Measurements from ENCODE around the gene SLC25A24.
A peak's percentile ranks its signal among the peaks of the same experiment; 100 is the strongest.
"Not testable (repeated sequence)": the region's sequence is repeated elsewhere in the genome, so short reads cannot be mapped to it uniquely, and the experiment has no call there.

Gene SLC25A24

GRCh38 chr1:108199781-108200686 lies at the start of gene SLC25A24:
Gene SLC25A24, minus strand, starts transcription at chr1:108200343. Its CDS starts 205 bp downstream, at chr1:108200138.
- peak; percentile 82 for DNase-seq

- DNase-seq = not testable (repeated sequence)
Observed at GRCh38 chr1:108243976-108244375, 43.8 kb upstream of the SLC25A24 start, which contains the start of gene NBPF4. Gene NBPF4, minus strand, starts transcription at chr1:108244076. Its CDS starts 315 bp downstream, at chr1:108243761.

GRCh38 chr1:108239426-108239825 lies 39.3 kb upstream of the SLC25A24 start:
- DNase-seq = not testable (repeated sequence)

GRCh38 chr1:108235308-108235707 lies 35.2 kb upstream of the SLC25A24 start:
- peak; percentile 11 for DNase-seq

GRCh38 chr1:108232183-108232582 lies 32.0 kb upstream of the SLC25A24 start:
- DNase-seq = not testable (repeated sequence)

- not testable (repeated sequence) for DNase-seq
Observed at GRCh38 chr1:108229976-108230375, 29.8 kb upstream of the SLC25A24 start.

GRCh38 chr1:108227772-108228171 lies 27.6 kb upstream of the SLC25A24 start:
- DNase-seq = not testable (repeated sequence)

- not testable (repeated sequence) for DNase-seq
Observed at GRCh38 chr1:108226855-108227254, 26.7 kb upstream of the SLC25A24 start.

- DNase-seq = not testable (repeated sequence)
Observed at GRCh38 chr1:108223226-108223625, 23.1 kb upstream of the SLC25A24 start.

- DNase-seq = not testable (repeated sequence)
Observed at GRCh38 chr1:108217515-108218174, 17.5 kb upstream of the SLC25A24 start.

- DNase-seq = not testable (repeated sequence)
Observed at GRCh38 chr1:108217007-108217406, 16.9 kb upstream of the SLC25A24 start.

- not testable (repeated sequence) for DNase-seq
Observed at GRCh38 chr1:108216028-108216890, 16.1 kb upstream of the SLC25A24 start.

- DNase-seq = peak; percentile 34
Observed at GRCh38 chr1:108214641-108215465, 14.7 kb upstream of the SLC25A24 start.

GRCh38 chr1:108211014-108211413 lies 10.9 kb upstream of the SLC25A24 start:
- DNase-seq = no peak

- no peak for DNase-seq
Observed at GRCh38 chr1:108209456-108210108, 9.4 kb upstream of the SLC25A24 start.

GRCh38 chr1:108208724-108209446 lies 8.7 kb upstream of the SLC25A24 start:
- DNase-seq = no peak

- DNase-seq = not testable (repeated sequence)
Observed at GRCh38 chr1:108203582-108203981, 3.4 kb upstream of the SLC25A24 start.

- DNase-seq = no peak
Observed at GRCh38 chr1:108201687-108202086, 1.5 kb upstream of the SLC25A24 start.

GRCh38 chr1:108200687-108201051 lies 526 bp upstream of the SLC25A24 start:
- peak; percentile 61 for DNase-seq

- no peak for DNase-seq
Observed at GRCh38 chr1:108199201-108199691, 897 bp downstream of the SLC25A24 start.

Measured in activated CD4-positive, alpha-beta T cell treated with anti-CD3 and anti-CD28 coated beads, Interleukin-2, Interleukin-6, amounts not matched to agents 100 ng/mL and 50 ng/mL, durations not matched to agents 16 hours and 8 hours (primary cell).